Right lobe of liver (tissue), 4 donors: ENCODE data around the gene PHAF1.

Source experiments
- CTCF ChIP-seq, 4 donors: fragments of 200-600 bp in 3 of 4; fragments of 450-650 bp in 1 of 4; IDR thresholded peaks; one replicate each; pipeline versions ENCODE4 v1.5.1 to v1.8.0; 2016 to 2022; ENCODE audit warnings: antibody characterized with exemption in 4 of 4, mild to moderate bottlenecking in 2 of 4
- POLR2A ChIP-seq: fragments of 450-650 bp; IDR thresholded peaks from one replicate; pipeline ENCODE4 v1.6.1; 2017; ENCODE audit warnings: antibody characterized with exemption, mild to moderate bottlenecking
- donor health status: DM: no; HTN: no; CAD: no.
- donor health status: DM: no; HTN: no; CAD: no.
- donor health status: DM: no; HTN: yes; CAD: no.

- TF ChIP-seq CTCF (IDR thresholded peaks at IDR 0.05) (no peak), POLR2A (peak; percentile 58)
Measured at GRCh38 chr16:67170168-67170948, 60.6 kb downstream of the PHAF1 start, which contains the start of gene NOL3.
